ENCODE data around the gene ARHGEF39.

Gene ARHGEF39

DNA sequence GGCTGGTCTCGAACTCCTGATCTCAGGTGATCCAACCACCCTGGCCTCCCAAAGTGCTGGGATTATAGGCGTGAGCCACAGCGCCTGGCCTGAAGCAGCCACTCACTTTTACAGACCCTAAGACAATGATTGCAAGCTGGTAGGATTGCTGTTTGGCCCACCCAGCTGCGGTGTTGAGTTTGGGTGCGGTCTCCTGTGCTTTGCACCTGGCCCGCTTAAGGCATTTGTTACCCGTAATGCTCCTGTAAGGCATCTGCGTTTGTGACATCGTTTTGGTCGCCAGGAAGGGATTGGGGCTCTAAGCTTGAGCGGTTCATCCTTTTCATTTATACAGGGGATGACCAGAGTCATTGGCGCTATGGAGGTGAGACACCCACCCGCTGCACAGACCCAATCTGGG, 10.2 kb upstream of the ARHGEF39 start:
- no peak for DNase-seq (ENCODE audit: low spot score)

DNA sequence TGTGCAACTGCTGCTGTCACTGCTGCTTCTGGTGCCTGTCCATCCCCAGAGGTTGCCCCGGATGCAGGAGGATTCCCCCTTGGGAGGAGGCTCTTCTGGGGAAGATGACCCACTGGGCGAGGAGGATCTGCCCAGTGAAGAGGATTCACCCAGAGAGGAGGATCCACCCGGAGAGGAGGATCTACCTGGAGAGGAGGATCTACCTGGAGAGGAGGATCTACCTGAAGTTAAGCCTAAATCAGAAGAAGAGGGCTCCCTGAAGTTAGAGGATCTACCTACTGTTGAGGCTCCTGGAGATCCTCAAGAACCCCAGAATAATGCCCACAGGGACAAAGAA, 9.0 kb upstream of the ARHGEF39 start:
- DNase-seq (ENCODE audit: low spot score), result no peak

DNA sequence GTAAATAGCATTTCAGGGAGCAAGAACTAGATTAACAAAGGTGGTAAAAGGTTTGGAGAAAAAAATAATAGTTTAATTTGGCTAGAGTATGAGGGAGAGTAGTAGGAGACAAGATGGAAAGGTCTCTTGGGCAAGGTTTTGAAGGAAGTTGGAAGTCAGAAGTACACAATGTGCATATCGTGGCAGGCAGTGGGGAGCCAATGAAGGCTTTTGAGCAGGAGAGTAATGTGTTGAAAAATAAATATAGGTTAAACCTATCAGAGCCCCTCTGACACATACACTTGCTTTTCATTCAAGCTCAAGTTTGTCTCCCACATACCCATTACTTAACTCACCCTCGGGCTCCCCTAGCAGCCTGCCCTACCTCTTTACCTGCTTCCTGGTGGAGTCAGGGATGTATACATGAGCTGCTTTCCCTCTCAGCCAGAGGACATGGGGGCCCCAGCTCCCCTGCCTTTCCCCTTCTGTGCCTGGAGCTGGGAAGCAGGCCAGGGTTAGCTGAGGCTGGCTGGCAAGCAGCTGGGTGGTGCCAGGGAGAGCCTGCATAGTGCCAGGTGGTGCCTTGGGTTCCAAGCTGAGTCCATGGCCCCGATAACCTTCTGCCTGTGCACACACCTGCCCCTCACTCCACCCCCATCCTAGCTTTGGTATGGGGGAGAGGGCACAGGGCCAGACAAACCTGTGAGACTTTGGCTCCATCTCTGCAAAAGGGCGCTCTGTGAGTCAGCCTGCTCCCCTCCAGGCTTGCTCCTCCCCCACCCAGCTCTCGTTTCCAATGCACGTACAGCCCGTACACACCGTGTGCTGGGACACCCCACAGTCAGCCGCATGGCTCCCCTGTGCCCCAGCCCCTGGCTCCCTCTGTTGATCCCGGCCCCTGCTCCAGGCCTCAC, 8.4 kb upstream of the ARHGEF39 start, which contains the start of gene CA9:
Gene CA9, plus strand, starts transcription at position 797 of the 893 bp plus-strand sequence. Its CDS starts 32 bp downstream, at position 829.
- no peak for DNase-seq (ENCODE audit: low spot score)

DNA sequence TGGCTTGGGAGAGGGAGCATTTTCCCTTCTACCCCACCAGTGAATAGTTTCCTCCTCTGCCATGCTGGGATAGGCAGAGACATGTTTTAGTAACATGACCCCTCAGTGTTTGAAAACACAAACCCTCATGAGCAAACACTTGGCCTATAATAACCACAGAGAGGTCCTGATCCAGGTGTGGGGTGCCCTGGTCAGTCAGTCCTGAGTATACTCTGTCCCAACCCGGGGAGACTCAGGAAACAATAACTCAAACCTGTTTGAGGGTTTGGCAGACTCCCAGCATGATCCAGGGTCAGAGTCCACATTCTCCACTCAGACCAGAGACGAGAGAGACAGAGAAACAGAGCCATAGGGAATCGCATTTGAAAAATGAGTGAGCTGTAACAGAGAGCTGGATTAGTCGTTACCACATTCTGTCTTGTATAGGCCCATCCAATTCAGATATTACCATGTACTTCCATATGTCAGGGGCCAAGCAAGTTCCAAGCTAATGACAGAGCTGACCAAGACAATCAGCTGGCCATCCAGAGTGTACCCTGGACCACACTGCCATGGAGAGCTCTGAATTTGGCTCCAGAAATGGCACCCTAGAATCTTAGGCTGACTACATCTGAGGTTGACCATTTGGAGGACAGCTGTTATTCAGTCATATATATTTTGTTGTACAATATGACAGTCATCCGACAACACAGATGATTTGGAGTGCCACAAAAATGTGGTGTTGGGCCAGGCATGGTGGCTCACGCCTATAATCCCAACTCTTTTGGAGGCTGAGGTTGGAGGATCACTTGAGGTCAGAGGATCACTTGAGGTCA, 4.5 kb upstream of the ARHGEF39 start:
- DNase-seq (ENCODE audit: low spot score), result peak; percentile 90

DNA sequence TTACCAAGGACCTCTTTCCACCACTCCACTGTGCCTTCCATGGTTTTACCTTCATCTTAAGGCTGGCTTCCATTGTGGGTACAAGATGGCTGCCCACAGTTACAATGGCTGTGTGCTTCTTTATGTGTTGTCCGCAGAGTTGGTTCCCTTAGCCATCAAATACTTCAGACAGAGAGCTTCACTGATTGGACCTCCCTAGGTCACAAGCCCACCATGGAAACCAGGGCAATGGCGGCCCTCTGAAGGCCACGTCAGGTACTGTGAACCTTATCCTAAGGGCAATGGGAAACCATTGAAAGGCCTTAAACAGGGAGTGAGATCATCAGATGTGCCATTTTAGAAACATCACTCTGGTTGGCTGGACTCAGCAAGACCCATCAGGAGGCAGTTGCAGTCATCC, 2.9 kb upstream of the ARHGEF39 start:
- no peak for DNase-seq (ENCODE audit: low spot score)

DNA sequence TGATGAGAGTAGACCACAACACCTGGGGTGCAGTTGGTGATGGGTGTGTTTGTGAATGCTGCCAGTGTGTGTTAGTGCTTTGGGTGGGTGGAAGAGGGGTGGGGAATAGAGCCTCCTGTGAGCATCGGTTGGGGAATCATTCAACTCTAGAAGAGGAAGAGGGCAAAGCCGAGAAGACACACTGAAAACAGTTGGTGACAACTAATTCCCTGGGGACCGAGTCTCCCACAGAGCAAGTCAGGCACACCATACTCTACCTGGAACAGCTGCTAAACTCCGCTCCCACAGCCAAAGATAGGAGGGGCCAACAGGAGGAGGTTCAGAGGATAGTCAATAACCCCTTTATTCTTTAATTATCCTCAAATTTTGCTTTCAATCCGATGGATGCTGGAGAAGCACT, 1.6 kb upstream of the ARHGEF39 start:
- DNase-seq (ENCODE audit: low spot score), result no peak

DNA sequence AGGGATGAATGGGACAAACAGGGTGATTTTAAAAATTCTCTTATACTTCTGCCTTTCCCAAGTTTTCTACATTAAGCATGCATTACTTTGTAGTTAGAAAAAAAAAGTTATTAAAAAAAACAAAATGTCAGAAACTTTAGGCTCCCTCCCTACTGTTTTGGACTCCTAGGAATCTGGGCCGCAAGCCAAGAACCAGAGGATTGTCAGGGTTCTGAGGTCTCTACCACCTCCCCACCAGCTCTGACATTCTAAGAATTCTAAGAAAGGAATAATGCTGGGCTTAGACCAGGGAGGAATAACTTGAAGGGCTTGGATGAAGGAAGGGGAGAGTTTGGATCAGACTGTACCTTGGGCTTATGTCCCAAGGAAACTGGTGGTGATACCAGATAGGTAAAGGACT, 1.1 kb upstream of the ARHGEF39 start:
- no peak for DNase-seq (ENCODE audit: low spot score)

DNA sequence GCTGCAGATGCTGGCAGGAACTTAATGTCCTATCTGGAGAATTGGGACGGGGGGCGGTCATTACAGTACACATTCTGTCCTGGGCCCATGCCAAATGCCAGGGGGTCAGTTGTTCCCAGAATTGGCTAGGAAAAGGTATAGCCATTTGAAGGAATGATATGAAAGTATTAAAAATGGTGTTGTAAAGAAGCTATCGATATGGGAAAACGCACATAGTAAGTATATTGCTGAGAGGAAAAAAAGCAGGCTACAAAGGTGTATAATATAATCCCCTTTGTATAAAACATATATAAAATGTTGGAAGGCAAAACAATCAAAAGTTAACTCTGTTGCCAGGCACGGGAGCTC, 450 bp upstream of the ARHGEF39 start:
- DNase-seq (ENCODE audit: low spot score), result no peak

DNA sequence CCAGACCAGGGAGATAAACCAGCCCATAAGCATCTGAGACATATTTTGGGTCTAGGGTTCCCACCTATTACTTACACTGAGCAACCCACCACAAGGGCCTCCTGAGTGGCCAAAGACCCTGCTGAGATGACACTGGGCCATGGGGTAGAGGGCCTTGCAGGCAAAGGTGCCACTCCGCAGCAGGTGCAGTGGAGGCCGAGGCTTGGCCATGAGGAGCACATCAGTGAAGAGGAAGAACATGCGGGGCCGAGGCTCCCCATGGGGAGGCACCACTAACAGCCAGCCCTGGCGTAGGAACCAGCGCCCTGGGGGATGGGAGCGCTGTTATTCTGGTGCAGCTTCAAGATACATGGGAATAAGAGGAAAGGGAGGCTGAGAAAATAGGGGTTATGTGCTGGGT, 2.6 kb downstream of the ARHGEF39 start:
- DNase-seq (ENCODE audit: low spot score), result no peak

DNA sequence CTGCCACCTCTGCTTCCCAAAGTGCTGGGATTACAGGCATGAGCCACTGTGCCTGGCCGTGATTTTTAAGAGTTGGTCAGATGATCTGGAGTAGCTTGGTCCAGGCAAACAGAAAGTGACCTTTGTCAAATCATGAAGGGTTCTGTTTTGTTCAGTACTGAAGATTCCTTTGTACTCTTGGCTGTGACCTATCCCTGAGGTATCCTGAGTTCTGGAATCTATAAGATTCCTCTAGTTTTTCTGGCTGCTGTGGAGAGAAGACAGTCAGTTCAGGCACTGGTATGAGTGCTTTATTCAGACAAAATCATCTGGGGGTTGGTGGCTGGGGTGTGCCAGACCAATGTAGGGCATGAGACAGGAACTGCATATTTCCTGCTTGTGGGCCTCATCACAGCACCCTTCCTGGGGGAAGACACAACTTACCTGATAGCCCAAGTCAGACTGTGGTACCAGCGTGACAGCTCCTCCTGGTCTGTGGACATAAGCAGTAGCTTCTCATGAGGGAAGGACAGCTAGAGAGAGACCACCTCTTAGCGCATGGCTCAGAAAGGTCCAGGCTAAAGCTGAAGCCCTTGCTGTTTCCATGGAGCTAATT, 3.1 kb downstream of the ARHGEF39 start:
- no peak for DNase-seq (ENCODE audit: low spot score)

DNA sequence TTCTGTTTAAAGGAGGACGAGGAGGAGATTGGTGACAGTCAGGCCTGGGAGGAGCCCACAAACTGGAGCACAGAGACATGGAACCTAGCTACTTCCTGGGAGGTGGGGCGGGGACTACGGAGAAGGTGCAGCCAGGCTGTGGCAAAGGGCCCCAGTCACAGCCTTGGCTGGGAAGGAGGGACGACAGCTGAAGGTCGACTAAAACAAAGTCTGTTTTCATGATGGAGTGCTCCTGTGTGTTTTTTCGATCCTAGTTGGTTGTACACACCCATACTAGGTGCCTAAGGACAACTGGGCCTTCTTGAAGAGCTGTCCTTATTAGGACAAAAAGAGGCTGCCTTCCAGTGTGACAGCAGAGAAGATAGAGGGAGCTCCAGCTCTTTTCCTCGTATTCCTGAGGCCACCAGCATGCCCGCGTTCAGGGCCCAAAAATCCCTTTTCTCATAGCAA, 4.0 kb downstream of the ARHGEF39 start:
- no peak for DNase-seq (ENCODE audit: low spot score)

DNA sequence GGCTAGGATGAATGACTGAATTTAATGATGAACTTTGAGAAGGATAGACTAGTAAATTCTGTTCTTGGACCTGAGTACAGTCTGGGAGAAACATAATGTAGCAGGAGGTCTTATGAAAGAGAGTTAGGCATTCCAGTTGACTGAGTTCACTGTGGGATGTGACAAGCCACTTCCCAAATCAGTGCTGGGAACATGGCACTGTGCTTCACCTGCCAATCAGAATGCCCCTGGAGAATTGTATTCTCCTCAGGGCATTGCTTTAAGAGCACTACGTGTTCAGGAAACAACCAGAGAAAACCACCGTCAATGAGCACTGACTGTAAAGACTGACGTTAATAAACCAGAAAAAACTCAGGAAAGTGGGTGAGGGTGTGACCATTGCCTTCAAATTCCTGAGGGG, 5.7 kb downstream of the ARHGEF39 start:
- no peak for DNase-seq (ENCODE audit: low spot score)

DNA sequence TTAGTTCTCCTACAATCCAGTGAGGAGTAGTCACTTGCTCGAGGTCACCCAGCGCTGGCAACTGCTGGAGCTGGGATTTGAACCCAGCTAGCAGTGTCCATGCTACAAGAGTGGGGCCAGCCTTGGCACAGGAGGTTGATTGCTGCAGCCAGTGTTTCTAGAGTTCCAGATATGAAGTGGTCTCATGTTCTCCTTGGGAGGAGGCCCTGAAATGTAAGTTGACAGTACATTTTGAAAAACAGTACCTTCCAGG, 6.1 kb downstream of the ARHGEF39 start:
- DNase-seq (ENCODE audit: low spot score), result no peak

DNA sequence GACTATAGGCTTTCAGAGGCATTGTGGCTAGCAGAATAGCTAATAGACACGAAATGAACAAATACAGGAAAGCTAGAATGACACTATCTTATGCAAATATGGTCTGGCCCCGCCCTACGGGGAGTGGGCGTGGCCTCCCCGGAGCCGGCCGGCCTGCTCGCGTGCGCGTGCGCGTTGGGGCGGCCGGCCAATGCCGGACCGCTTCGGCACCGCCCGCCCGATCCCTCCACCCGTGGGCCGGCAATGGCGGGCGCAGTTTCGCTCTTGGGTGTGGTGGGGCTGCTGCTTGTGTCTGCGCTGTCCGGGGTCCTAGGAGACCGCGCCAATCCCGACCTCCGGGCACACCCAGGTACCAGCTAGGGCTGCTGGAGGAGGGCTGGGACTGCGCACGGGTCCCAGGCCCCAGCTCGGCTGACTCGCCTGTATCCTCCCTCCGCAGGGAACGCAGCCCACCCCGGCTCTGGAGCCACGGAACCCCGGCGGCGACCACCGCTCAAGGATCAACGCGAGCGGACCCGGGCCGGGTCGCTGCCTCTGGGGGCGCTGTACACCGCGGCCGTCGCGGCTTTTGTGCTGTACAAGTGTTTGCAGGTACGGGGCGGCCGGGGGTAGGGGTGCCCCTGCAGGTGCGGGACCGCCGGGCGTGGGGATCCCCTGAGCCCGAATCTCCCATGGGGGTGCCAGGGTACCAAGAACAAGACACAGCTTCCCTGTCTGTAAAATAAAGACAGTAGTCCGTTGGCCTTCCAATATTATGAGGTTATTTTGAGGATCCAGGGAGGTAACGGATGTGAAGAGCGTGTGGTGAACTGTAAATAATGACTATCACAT, 6.6 kb downstream of the ARHGEF39 start, which contains the start of gene CCDC107:
Gene CCDC107, plus strand, starts transcription at position 156 of the 831 bp plus-strand sequence. Its CDS starts 88 bp downstream, at position 244.
- DNase-seq (ENCODE audit: low spot score), result peak; percentile 87

DNA sequence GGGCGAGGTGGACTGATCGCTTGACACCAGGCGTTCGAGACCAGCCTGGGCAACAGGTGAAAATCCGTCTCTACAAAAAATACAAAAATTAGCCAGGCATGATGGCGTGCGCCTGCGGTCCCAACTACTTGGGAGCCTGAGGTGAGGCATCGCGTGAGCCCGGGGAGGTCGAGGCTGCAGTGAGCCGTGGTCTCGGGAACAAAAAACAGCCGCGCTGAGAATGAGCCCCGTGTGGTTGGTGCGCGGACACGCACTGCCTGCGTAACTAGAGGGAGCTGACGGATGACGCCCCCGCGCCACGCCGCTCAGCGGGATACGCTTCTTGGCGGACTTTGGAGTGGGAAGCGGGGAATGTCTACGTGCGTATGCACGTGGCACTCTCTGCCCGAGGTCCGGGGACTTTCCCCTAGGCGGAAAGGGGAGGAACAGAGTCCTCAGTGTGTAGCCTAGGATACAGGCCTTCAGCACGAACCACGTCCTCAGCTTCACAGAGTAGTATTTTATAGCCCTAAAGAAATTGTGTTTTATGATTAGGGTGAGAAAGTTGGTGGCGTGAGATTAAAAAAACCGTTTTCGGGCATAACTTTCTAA, 7.4 kb downstream of the ARHGEF39 start, which contains the start of gene RMRP:
Gene RMRP, minus strand, starts transcription at position 474 of the 591 bp plus-strand sequence.
- DNase-seq (ENCODE audit: low spot score), result peak; percentile 98

DNA sequence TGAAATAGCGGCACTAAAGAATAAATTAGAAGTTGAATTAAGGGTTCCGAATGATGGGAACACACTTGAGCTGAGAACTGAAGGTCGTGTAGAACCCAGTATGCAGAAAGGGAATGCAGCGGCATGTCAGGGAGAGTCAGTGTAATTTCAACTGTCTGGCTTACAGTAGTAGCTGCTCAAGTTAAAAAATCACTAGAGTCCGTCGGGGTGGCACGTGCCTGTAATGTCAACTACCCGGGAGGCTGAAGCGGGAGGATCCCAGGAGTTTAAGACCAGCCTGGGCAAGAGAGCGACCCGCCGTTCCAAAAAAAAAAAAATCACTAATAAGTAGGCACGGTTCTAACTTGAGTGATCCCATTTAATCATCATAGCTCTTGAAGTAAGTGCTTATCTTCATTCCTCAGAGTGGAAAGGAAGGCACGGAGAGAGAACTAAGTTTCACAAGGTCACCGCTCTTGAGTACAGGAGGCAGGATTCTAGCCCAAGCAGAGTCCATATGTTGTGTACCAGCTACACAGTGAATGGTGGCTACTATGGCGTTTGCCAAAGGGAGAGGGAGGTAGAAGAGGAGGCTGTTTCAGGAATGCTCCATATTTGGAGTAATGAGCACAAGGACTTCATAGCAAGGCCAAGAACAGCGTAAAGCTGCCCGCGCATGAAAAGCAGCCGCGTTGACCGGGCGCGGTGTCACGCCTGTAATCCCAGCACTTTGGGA, 8.0 kb downstream of the ARHGEF39 start:
- no peak for DNase-seq (ENCODE audit: low spot score)

DNA sequence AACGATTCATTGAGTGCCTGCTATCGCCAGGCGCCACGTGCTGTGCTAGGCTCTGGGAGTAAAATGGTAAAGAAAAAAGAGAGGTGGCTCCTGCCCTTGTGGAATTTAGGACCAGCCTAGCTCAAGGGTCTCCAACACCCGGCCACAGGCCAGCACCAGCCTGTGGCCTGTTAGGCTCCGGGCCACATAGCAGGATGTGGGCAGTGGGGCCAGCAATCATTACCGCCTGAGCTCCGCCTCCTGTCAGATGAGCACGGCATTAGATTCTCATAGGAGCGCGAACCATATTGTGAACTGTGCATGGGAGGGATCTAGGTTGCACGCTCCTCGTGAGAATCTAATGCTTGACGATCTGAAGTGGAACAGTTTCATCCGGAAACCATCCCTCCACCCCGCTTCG, 8.6 kb downstream of the ARHGEF39 start:
- no peak for DNase-seq (ENCODE audit: low spot score)

DNA sequence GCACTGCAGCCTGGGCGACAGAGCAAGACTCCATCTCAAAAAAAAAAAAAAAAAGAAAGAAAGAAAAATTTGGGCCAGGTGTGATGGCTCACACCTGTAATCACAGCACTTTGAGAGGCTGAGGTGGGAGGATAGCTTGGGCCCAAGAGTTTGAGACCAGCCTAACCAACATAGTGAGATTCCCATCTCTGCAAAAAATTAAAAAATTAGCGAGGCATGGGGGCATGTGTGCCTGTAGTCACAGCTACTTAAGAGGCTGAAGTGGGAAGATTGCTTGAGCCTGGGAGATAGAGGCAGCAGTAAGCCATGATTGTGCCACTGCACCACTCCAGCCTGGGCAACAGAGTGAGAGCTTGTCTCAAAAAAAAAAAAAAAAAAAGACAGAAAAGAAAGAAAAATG, 11.4 kb downstream of the ARHGEF39 start:
- no peak for DNase-seq (ENCODE audit: low spot score)

DNA sequence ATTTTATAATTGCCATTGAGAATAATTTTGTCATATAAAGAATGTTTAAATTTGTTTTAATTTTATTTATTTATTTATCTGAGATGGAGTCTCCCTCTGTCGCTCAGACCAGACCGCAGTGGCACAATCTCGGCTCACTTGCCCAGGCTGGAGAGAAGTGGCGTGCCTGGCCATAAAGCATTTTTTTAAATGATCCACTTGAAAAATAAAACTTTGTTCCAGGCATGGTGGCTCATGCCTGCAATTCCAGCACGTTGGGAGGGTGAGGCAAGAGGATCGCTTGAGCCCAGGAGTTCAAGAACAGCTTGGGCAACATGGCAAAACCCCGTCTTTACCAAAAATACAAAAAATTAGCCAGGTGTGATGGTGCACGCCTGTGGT, 12.2 kb downstream of the ARHGEF39 start:
- DNase-seq (ENCODE audit: low spot score), result no peak

DNA sequence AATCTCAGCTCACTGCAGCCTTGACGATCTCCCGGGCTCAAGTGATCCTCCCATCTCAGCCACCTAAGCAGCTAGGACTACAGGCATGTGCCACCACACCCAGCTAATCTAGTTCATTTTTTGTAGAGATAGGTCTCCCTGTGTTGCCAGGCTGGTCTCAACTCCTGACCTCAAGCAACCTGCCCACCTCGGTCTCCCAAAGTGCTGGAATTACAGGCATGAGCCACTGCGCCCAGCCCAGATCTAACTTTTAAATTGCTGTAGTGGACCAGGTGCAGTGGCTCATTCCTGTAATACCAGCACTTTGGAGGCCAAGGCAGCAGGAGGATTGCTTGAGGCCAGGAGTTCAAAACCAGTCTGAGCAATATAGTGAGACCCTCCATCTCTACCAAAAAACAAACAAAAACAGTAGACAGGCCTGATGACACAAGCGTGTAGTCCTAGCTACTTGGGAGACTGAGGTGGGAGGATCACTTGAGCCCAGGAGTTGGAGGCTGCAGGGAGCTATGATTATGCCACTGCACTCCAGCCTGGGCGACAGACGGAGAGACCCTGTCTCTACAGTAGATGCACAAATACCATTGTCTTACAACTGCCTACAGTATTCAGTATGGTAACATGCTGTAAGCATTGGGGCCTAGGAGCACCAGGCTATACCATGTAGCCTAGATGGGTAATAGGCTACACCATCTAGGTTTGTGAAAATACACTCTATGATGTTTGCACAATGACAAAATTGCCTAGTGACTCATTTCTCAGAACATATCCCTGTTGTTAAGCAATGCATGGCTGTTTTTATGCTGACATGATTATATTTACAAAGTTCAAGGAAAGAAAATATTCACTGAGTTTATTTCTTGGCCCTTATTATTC, 12.8 kb downstream of the ARHGEF39 start:
- DNase-seq (ENCODE audit: low spot score), result no peak

Measured in LoVo (cell line).